IPS DF 19.7 (cell line): ENCODE data around the gene POLR2J3.
"Not testable (repeated sequence)": the region's sequence is repeated elsewhere in the genome, so short reads cannot be mapped to it uniquely, and the experiment has no call there.

Source experiments
- DNase-seq: peaks from one replicate; pipeline ENCODE4 v3.0.0-alpha.2; 2013; ENCODE audit warnings: low read depth, low spot score

The POLR2J3 gene

DNA sequence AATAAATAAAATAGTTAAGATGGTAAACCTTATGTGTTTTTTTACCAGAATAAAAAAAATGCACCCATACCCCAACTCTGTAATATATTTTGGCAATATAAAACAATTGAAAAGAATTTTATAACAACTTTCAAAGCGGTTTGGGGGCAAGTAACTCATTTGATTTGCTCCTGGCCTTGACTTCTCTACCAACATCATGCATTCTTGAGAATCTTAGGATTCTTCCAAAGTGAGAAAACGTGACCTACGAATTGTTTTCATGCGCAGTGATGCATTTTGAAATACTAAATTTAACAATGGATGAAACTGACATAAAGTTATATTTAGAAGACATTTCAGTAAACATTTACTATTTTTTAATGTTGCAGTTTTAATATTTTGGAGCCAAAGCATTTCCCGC lies 51.6 kb downstream of the POLR2J3 start:
- not testable (repeated sequence) for DNase-seq

DNA sequence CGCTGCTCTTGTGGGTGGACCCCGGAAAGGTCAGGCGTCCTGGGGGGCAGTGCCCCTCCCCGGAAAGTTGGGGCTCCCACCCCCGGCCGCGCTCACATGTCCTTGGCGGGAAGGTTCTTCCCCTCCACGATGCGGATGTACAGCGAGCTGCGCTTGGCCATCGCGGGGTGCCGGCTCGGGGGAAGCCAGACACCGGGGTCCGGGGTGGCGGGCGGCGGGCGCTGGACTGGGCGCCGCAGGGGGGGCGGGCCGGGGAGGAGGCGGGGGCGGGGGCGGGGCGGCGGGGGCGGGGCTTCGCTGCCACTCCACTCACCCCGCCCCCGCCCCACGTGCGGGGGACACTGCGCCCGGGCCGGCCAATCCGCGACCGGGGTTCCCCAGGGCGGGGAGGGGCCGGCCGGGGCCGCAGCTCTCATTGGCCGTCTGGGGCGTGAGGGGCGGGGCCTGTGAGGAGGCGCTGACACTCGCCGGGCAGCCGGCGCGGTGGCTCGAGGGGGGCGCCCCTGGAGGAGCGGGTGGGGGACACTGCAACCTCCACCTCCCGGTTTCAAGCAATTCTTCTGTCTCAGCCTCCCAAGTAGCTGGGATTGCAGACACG lies 54.7 kb downstream of the POLR2J3 start, which contains the start of gene RASA4B:
RASA4B (minus strand) TSS at position 228 of the 598 bp plus-strand sequence; CDS start at position 161, 67 bp downstream.
- not testable (repeated sequence) for DNase-seq
